Heart left ventricle (tissue), 13 donors: ENCODE results near the gene RPTOR.

Experiments
- CTCF ChIP-seq, 12 donors: fragments of 200-600 bp; sonication (generic) in 4 of 12; IDR thresholded peaks; one replicate each; pipeline versions ENCODE4 v1.5.0 to v1.8.0; 2018 to 2022; ENCODE audit warnings: antibody characterized with exemption in 12 of 12, mild to moderate bottlenecking in 5 of 12
- POLR2A ChIP-seq, 2 donors: fragments of 450-650 bp; IDR thresholded peaks; one replicate each; pipeline ENCODE4 v1.6.1; 2017; ENCODE audit warnings: antibody characterized with exemption in 2 of 2, mild to moderate bottlenecking in 2 of 2, moderate library complexity in 2 of 2
- donor health status: ischemic (EF 13 %, LVEDD 7.1; RV severe dilation, severe dysfunction).
- donor health status: DM: no; HTN: yes; CAD: no.
- donor health status: DM: no; HTN: no; CAD: no.
- donor health status: ischemic (EF 25% LVEDD 6.9; RV normal size, moderate dysfunction).
- donor health status: ischemic (EF 25% LVEDD 5.7; RV mildly dilated, moderate dysfunction).
- donor health status: ischemic (EF 35%, LVEDD 5.7; RV mildly dilated, moderate dysfunction).
- donor health status: nonischemic (EF 11% LVEDD 7.7; RV severe dilation, severe dysfunction).
- donor health status: DM: yes; HTN: yes; CAD: no.
- donor health status: PGD.
- donor health status: ischemic (EF 29% LVEDD 5.4; RV normal size, mild dysfunction).
- donor health status: nonischemic (EF 23%, LVEDD 6.1; RV moderate dilation, normal function).

- peak in 1 of 12 donors; percentile 4 for TF ChIP-seq CTCF (IDR thresholded peaks at IDR 0.05)
- no peak for TF ChIP-seq POLR2A (IDR thresholded peaks at IDR 0.05)
Measured at GRCh38 chr17:80650331-80650672, 105.7 kb downstream of the RPTOR start.
